ENCODE results near the gene PDCD5.
"Not testable (repeated sequence)": the region's sequence is repeated elsewhere in the genome, so short reads cannot be mapped to it uniquely, and the experiment has no call there.

The PDCD5 gene

GRCh38 chr19:32580901-32581704, at the start of gene PDCD5:
TSS of gene PDCD5 (plus strand) at chr19:32581190. CDS start at chr19:32581262, 72 bp downstream.
- DNase-seq (ENCODE audit: low read depth): peak; percentile 87

GRCh38 chr19:32532233-32532632, 48.8 kb upstream of the PDCD5 start:
- no peak for DNase-seq (ENCODE audit: low read depth)

- no peak for DNase-seq (ENCODE audit: low read depth)
Observed at GRCh38 chr19:32537580-32537979, 43.4 kb upstream of the PDCD5 start.

GRCh38 chr19:32539240-32539916, 41.6 kb upstream of the PDCD5 start:
- DNase-seq (ENCODE audit: low read depth): no peak

- no peak for DNase-seq (ENCODE audit: low read depth)
Observed at GRCh38 chr19:32540621-32541020, 40.4 kb upstream of the PDCD5 start.

- not testable (repeated sequence) for DNase-seq (ENCODE audit: low read depth)
Observed at GRCh38 chr19:32541376-32541775, 39.6 kb upstream of the PDCD5 start.

GRCh38 chr19:32542477-32543108, 38.4 kb upstream of the PDCD5 start:
- DNase-seq (ENCODE audit: low read depth): no peak

- no peak for DNase-seq (ENCODE audit: low read depth)
Observed at GRCh38 chr19:32543115-32543900, 37.7 kb upstream of the PDCD5 start.

GRCh38 chr19:32544917-32545316, 36.1 kb upstream of the PDCD5 start:
- no peak for DNase-seq (ENCODE audit: low read depth)

- DNase-seq (ENCODE audit: low read depth): no peak
Observed at GRCh38 chr19:32550666-32551065, 30.3 kb upstream of the PDCD5 start.

GRCh38 chr19:32555786-32556185, 25.2 kb upstream of the PDCD5 start:
- DNase-seq (ENCODE audit: low read depth): no peak

GRCh38 chr19:32558607-32559228, 22.3 kb upstream of the PDCD5 start:
- no peak for DNase-seq (ENCODE audit: low read depth)

GRCh38 chr19:32563761-32564160, 17.2 kb upstream of the PDCD5 start:
- DNase-seq (ENCODE audit: low read depth): no peak

GRCh38 chr19:32566246-32566830, 14.7 kb upstream of the PDCD5 start:
- no peak for DNase-seq (ENCODE audit: low read depth)

- DNase-seq (ENCODE audit: low read depth): no peak
Observed at GRCh38 chr19:32567486-32567885, 13.5 kb upstream of the PDCD5 start.

- peak; percentile 43 for DNase-seq (ENCODE audit: low read depth)
Observed at GRCh38 chr19:32570081-32570785, 10.8 kb upstream of the PDCD5 start.

- not testable (repeated sequence) for DNase-seq (ENCODE audit: low read depth)
Observed at GRCh38 chr19:32571471-32572075, 9.4 kb upstream of the PDCD5 start.

- not testable (repeated sequence) for DNase-seq (ENCODE audit: low read depth)
Observed at GRCh38 chr19:32572700-32573491, 8.1 kb upstream of the PDCD5 start.

GRCh38 chr19:32573492-32573794, 7.5 kb upstream of the PDCD5 start:
- DNase-seq (ENCODE audit: low read depth): no peak

- no peak for DNase-seq (ENCODE audit: low read depth)
Observed at GRCh38 chr19:32576790-32577189, 4.2 kb upstream of the PDCD5 start.

All from fibroblast of the conjunctiva (primary cell).